Stimulated activated CD8-positive, alpha-beta memory T cell treated with anti-CD3 and anti-CD28 coated beads, Interleukin-12 subunit alpha, Interleukin-12 subunit beta, amount 100 ng/mL, for 4 hours (primary cell): ENCODE results near the gene TBCCD1.
"Not testable (repeated sequence)": the region's sequence is repeated elsewhere in the genome, so short reads cannot be mapped to it uniquely, and the experiment has no call there.

Experiments
- DNase-seq: peaks from one replicate; pipeline ENCODE4 v3.0.0-alpha.2; 2020; ENCODE audit warnings: low read depth

The TBCCD1 gene

GRCh38 chr3:186516646-186517045, 50.5 kb downstream of the TBCCD1 start:
- no peak for DNase-seq

- no peak for DNase-seq
These were observed 52.0 kb downstream of the TBCCD1 start for GRCh38 chr3:186515125-186515524.

DNA sequence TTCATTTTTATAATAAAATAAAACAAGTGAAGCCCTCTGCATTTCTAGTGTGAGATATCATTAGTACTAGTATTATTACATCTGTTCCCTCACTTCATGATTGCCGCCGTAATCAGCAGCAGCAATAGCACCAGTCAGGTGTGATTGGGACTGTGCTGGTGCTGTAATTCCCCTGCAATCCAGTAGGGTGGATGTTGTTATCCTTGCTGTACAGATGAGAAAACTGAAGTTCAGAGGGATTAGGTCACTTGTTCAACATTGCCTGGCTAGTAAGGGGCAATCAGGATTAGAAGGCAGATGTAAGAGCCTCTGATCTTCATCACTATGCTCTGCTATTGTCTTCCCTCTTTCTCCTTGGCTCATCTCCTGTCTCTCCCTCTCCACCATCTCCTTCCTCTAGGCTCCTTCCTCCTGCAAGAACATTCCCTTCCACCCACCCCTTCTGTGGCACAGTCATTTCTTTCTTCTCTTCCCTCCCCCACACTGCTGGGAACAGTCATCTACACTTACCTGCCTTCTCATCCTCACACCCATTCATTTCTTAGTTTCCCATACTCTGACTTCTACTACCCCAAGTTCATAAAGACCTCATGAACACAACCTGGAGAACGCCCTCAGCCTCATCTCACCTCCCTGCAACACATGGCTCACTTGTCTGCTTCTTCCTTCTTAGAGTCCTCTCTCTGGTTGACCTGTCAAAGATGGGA, 52.7 kb downstream of the TBCCD1 start:
- DNase-seq = no peak

DNA sequence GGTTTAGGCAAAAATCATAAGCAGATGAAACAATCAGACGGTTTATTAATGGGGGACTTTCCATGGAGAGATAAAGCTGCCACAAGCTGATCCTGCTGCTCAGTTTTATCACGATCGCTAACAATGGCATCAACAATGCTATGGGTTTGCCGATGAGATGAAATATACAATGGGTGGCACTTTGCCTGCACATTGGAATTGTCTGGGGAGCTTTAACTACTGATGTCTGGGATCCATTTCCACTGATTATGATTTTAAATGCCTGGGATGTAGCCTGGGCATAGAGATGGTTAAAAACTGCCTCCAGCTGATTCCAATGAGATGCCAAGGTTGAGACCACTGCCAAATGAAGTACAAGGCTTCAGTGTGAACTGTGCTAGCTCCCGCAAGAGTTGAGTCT, 53.8 kb downstream of the TBCCD1 start:
- DNase-seq = no peak

DNA sequence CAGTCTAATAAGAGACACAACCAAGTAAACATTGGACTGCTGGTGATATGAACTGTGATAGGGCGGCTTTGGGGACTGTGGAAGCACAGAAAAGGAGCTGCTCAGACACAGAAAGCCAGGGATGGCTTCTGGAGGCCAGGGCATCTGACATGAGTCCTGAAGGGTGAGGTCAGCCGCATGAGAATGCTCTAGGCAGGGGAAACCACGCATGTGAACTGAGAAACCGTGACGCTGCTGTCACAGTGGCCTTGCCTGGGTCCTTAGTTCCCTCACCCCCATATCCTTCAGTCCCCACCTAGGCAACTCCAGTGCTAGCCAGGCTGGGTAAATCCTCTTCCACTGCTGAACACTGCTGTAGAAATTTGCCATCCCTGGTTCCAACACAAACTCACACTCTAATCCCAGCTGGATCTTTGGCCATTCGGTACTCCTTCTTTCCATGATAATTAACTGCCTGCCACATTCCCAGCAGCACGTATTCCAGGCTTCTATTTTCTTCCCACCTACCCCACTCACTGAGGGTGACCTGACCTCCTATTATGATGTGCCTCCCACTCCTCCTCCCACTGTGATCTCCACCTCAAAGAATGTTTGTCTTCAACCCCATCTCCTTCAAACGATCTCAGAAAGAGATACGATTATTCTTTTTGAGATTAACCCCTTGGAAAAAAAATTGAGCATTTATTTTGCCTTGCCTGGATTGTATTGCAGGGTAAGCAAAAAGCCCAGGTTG, 54.4 kb downstream of the TBCCD1 start:
- no peak for DNase-seq

- DNase-seq = no peak
These were observed 55.4 kb downstream of the TBCCD1 start for GRCh38 chr3:186511702-186512101.

DNA sequence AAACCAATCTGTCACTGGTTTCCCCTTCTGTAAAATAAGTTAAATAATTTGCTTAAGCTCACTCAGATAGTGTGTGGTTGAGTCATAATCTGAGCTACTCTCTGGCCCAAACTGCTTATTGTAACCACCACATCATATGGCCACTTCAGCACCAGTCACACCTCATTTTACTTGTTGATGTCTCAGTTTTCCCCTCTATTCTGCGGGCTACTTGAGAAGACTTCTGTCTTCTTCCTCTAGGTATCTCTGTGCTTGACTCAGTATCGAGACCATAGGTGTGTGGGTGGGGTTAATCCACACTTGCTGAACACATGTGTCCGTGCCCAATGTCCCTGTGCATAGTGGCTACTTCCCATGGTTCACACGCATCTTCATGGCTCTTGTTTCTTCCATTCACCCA, 55.9 kb downstream of the TBCCD1 start:
- DNase-seq = no peak

DNA sequence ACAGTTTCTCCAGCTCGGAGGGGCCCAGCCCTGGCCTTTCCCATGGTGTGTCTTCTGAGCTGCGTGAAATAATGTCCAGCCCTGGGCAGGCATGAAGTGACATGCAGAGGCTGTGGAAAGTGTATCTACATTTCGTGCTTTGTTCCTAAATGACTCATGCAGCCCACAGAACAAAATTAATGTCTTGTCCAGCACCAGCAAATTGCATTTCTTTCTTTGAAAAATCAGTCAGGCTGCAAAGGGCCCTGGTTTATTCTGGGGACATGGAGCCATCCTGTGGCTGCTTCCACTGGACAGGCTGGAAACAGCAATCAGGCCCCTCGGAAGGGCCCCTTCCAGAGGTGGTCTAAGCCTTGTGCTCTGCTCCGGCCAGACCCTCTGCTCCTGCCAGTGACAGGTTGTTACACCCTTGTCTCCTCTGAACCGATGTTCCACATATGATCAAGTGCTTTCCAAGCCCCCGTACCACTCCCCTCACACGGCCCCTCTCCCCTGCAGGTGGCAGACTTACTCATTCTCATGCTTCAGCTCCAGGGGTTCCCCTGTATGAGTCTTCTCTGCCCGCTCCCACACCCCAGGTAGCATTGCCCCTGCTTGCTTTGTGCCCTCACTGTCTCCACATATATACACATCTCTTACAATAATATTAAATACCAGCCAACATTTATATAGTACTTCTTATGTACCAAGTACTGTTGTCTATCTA, 56.6 kb downstream of the TBCCD1 start:
- no peak for DNase-seq

GRCh38 chr3:186509423-186509822, 57.7 kb downstream of the TBCCD1 start:
- no peak for DNase-seq

- no peak for DNase-seq
These were observed 60.3 kb downstream of the TBCCD1 start for GRCh38 chr3:186506857-186507256.

- DNase-seq = no peak
These were observed 60.9 kb downstream of the TBCCD1 start for GRCh38 chr3:186506191-186506739.

DNA sequence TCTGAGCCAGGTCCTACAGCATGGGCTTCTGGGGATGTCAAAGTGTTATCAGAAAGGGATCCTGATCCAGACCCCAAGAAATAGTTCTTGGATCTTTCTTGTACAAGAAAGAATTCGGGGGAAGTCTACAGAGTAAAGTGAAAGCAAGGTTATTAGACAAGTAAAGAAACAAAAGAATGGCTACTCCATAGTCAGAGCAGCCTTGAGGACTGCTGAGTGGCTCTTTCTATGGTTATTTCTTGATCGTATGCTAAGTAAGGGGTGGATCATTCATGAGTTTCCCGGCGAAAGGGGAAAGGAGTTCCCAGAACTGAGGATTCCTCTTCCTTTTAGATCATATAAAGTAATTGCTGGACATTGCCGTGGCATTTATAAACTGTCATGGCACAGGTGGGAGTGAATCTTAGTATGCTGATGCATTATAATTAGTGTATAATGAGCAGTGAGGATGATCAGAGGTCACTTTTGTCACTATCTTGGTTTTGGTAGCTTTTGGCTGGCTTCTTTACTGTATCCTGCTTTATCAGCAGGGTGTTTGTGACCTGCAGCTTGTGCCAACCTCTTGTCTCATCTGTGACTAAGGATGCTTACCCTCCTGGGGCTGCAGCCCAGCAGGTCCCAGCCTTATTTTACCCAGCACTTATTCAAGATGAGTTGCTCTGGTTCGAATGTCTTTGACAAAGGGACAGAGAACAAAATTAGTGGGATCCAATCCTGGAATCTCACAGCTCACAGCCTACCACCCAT, 64.0 kb downstream of the TBCCD1 start:
- DNase-seq = no peak

- DNase-seq = no peak
These were observed 64.8 kb downstream of the TBCCD1 start for GRCh38 chr3:186502138-186502948.

GRCh38 chr3:186499949-186500348, 67.2 kb downstream of the TBCCD1 start:
- DNase-seq = not testable (repeated sequence)

- not testable (repeated sequence) for DNase-seq
These were observed 69.1 kb downstream of the TBCCD1 start for GRCh38 chr3:186498022-186498421.

DNA sequence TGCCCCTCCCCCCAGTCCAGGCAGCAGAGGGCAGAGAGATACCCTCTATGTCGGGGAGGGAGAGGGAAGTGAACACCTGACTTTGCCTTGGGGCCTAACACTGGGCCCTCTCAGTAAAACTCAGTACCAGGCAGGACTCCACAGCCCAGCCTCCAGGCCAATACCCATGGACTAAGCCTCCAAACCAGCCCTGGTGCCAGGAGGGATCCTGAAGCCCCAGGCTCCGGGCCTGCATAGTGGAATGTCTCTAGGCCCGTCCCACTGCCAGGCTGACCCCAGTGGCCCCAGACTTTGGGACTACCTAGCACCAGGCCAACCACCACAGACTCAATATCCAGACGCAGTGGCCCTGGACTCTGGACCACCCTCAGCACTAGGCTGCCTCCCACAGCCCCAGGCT, 69.5 kb downstream of the TBCCD1 start:
- no peak for DNase-seq

DNA sequence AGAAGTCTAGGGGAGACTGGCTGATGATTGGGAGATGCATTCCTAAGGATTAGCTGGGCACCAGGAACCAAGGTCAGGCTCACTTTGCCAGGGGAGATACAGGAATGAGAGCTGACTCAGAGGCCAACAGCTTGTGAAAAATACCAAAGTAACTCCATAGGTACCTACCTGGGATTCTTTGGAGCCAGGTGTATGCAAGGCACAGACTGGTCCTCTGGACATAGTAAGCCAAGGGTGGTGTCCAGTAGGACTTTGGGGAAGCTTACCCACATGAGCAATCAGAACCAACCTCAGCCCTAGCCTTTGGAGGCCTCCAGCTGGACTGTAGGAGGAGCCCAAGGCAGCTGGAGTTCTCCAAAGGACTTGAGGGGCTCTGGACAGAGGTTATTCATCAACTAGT, 70.5 kb downstream of the TBCCD1 start:
- no peak for DNase-seq
